Neural cell (in vitro differentiated cells): ENCODE results near the gene DDX5.

Experiments
- EP300 ChIP-seq: fragments of 450-650 bp; conservative IDR thresholded peaks from 2 replicates; pipeline ENCODE4 v1.6.1; 2014; ENCODE audit warnings: antibody characterized with exemption, mild to moderate bottlenecking, moderate library complexity; ENCODE audit not compliant: poor library complexity, severe bottlenecking
- EZH2 ChIP-seq: fragments of 200-600, 300-800 bp; shearing (Covaris generic), sonication (generic); IDR thresholded peaks from 2 replicates; pipeline ENCODE4 v1.6.1; 2014; ENCODE audit warnings: antibody characterized with exemption, low read length, borderline replicate concordance, mild to moderate bottlenecking; ENCODE audit not compliant: insufficient read depth, poor library complexity, severe bottlenecking
- MXI1 ChIP-seq: fragments of 450-650 bp; conservative IDR thresholded peaks from 2 replicates; pipeline ENCODE4 v1.6.1; 2014; ENCODE audit warnings: antibody characterized with exemption, mild to moderate bottlenecking; ENCODE audit not compliant: poor library complexity, severe bottlenecking
- POLR2AphosphoS5 ChIP-seq: IDR thresholded peaks from 2 replicates; pipeline ENCODE4 v1.6.1; 2012
- RAD21 ChIP-seq: fragments of 450-650 bp; conservative IDR thresholded peaks from 2 replicates; pipeline ENCODE4 v1.6.1; 2014; ENCODE audit warnings: antibody characterized with exemption, mild to moderate bottlenecking, moderate library complexity
- SMC3 ChIP-seq: fragments of 450-650 bp; conservative IDR thresholded peaks from 2 replicates; pipeline ENCODE4 v1.6.1; 2014; ENCODE audit warnings: antibody characterized with exemption, mild to moderate bottlenecking, moderate library complexity; ENCODE audit not compliant: poor library complexity
- TAF1 ChIP-seq: IDR thresholded peaks from 2 replicates; pipeline ENCODE4 v1.6.1; 2012; ENCODE audit warnings: low read depth
- TF ChIP-seq, protein P1 (sequence below): fragments of 450-650 bp; IDR thresholded peaks from 2 replicates; pipeline ENCODE4 v1.5.1; 2014; ENCODE audit warnings: antibody characterized with exemption, mild to moderate bottlenecking, moderate library complexity; ENCODE audit not compliant: poor library complexity, severe bottlenecking
- TF ChIP-seq, protein P2 (sequence below): IDR thresholded peaks from 2 replicates; pipeline ENCODE4 v1.6.1; 2012; ENCODE audit warnings: borderline replicate concordance

DNA sequence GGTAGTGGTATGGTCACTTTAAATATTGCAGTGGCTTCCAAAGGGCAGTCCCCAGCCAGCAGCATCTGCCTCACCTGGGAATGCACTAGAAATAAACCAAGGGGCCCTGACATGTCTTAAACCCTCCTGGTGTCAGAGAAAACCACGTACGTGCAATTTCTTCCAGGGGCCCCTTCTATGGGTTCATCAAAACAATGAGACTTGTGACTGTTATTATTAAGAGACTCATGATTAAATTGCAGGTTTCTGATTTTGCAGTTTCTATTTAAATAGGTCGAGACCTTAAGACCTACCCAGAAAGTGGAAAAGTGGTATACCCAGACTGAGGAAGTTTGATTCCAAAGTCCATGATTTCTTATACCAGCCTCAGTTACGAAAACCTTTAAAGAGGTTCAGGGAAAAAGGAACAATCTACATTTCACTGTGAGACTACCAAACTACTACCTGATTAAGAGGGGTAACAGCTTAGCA is 8.5 kb downstream of the DDX5 start:
- TF ChIP-seq, protein P1, sequence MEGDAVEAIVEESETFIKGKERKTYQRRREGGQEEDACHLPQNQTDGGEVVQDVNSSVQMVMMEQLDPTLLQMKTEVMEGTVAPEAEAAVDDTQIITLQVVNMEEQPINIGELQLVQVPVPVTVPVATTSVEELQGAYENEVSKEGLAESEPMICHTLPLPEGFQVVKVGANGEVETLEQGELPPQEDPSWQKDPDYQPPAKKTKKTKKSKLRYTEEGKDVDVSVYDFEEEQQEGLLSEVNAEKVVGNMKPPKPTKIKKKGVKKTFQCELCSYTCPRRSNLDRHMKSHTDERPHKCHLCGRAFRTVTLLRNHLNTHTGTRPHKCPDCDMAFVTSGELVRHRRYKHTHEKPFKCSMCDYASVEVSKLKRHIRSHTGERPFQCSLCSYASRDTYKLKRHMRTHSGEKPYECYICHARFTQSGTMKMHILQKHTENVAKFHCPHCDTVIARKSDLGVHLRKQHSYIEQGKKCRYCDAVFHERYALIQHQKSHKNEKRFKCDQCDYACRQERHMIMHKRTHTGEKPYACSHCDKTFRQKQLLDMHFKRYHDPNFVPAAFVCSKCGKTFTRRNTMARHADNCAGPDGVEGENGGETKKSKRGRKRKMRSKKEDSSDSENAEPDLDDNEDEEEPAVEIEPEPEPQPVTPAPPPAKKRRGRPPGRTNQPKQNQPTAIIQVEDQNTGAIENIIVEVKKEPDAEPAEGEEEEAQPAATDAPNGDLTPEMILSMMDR = no peak
- TF ChIP-seq POLR2AphosphoS5 (no peak), RAD21 (no peak), EZH2 (no peak), SMC3 (no peak), EP300 (no peak), TAF1 (no peak), MXI1 (no peak)
- TF ChIP-seq, protein P2, sequence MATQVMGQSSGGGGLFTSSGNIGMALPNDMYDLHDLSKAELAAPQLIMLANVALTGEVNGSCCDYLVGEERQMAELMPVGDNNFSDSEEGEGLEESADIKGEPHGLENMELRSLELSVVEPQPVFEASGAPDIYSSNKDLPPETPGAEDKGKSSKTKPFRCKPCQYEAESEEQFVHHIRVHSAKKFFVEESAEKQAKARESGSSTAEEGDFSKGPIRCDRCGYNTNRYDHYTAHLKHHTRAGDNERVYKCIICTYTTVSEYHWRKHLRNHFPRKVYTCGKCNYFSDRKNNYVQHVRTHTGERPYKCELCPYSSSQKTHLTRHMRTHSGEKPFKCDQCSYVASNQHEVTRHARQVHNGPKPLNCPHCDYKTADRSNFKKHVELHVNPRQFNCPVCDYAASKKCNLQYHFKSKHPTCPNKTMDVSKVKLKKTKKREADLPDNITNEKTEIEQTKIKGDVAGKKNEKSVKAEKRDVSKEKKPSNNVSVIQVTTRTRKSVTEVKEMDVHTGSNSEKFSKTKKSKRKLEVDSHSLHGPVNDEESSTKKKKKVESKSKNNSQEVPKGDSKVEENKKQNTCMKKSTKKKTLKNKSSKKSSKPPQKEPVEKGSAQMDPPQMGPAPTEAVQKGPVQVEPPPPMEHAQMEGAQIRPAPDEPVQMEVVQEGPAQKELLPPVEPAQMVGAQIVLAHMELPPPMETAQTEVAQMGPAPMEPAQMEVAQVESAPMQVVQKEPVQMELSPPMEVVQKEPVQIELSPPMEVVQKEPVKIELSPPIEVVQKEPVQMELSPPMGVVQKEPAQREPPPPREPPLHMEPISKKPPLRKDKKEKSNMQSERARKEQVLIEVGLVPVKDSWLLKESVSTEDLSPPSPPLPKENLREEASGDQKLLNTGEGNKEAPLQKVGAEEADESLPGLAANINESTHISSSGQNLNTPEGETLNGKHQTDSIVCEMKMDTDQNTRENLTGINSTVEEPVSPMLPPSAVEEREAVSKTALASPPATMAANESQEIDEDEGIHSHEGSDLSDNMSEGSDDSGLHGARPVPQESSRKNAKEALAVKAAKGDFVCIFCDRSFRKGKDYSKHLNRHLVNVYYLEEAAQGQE = no peak
